Renal cortex interstitium (tissue), 11 donors: ENCODE data around the gene KLHL26. TPM values are rescaled to one million over a fixed set of nuclear protein-coding genes. Genes with fewer than 3 reads are reported as not detected.

ENCODE experiments used
- DNase-seq, 11 donors: peaks; one replicate each; pipeline ENCODE4 v3.0.0-alpha.2; 2013; ENCODE audit warnings: low read depth in 9 of 11, low spot score in 4 of 11; ENCODE audit errors: extremely low read depth in 1 of 11
- polyA plus RNA-seq, 3 donors: library from polyadenylated mRNA; unstranded; fragments of 120-200 nt; gene quantifications; one replicate each; pipeline ENCODE4 v1.2.1, GENCODE V29; 2013; ENCODE audit not compliant: insufficient read length in 3 of 3

The KLHL26 gene
- polyA plus RNA-seq, 3 donors = 4.7 to 11.4 (median 8.2) TPM

DNA sequence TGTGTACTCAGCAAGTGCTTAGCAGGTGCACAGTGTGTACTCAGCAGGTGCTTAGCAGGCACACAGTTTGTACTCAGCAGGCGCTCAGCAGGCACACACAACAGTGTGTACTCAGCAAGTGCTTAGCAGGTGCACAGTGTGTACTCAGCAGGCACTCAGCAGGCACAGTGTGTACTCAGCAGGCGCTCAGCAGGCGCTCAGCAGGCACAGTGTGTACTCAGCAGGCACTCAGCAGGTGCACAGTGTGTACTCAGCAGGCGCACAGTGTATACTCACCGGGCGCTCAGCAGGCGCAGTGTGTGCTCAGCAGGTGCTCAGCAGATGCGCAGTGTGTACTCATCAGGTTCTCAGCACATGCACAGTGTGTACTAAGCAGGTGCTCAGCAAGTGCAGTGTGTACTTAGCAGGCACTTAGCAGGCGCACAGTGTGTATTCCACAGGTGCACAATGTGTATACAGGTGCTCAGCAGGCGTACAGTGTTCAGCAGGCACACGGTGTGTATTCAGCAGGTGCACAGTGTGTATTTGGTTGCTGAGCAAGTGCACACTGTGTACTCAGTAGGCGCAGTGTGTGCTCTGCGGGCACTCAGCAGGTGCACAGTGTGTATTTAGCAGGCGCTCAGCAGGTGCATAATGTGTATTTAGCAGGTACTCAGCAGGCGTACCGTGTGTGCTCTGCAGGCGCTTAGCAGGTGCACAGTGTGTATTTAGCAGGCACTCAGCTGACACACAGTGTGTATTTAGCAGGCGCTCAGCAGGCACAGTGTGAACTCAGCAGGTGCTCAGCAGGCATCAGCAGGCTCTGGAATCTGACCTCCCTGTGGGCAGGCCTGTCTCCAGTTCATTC is 61.7 kb downstream of the KLHL26 start:
- no peak for DNase-seq

DNA sequence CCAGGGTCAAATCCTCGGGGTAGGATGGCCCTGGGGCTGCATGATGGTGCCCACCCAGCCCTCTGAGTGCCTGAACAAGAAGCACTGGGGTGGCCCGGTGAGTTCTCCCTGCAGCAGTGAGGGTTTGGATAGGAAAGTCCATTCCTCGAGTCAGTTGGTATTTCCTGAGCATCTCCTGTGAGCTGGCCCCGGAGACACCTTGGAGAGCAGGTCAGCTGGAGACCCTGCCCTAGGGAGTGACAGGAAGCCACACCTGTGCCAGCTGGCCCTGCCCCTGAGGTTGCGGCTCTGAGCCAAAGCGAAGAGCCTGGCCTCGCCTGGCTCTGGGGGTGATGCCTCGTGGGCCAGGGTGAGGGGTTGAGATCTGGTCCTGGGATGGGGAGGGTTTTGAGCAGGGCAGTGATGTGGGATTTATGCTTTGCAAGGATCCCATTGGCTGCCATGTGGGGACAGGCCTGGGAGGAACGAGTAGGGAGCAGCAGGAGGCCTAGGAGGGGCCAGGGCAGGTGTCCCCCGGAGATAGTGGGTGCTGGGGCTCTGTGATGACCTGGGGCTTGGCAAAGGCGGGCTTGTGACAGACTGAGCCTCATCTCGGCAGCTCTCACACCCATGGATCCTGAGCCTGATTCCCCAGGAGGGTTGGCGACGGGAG is 62.7 kb downstream of the KLHL26 start:
- DNase-seq = no peak

DNA sequence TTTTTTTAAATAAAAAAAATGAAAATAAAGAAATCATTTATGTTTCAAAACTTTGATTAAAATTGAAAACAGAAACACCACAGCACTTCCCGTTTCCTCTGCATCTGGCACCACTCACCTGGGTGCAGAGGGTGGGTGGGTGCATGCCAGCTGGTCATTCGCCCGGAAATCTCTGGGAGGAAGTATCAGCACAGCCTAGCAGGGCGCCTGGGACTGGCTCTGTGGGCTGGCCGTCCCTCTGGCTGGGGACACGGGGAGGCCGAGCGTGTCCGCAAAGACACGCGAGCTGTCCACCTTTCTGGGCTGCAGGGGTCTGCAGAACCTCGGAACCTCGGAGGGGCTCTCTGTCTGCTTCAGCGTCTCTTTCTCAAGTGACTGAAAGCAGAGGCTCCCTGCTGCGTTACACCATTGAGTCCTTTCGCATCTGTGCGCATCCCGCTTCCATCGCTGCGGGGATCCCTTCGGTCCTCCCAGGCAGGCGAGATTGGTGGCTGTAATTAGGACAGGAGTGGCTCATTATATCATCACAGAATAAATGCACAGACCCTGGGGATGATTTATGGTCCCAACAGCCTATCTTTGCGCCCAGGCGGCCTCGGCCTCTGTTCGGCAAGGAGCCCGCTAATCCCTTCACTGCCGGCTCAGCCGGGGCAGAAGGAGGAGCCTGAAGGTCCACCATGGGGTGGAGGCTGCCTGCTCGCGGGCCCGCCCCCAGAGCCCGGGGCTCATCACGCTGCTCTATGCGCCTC is 63.8 kb downstream of the KLHL26 start:
- DNase-seq = peak in 4 of 11 donors; percentile 41 to 57 (median 54)

DNA sequence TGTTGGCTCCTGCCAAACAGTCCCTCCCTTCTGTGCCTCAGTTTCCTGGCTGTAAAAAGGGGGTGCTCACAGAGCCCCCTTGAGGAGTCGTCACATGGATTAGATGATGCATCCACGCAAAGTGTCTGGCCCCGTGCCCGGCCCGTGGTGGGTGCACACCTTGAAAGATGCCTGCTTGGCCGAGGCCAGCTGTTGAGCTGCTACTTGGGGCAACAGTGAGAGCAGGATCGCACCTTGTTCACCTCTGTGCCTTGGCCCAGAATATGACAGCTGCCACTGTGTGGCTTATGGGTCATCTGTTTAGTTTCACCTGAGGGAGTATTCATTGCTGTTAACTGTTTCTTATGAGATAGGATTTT is 64.4 kb downstream of the KLHL26 start:
- no peak for DNase-seq

DNA sequence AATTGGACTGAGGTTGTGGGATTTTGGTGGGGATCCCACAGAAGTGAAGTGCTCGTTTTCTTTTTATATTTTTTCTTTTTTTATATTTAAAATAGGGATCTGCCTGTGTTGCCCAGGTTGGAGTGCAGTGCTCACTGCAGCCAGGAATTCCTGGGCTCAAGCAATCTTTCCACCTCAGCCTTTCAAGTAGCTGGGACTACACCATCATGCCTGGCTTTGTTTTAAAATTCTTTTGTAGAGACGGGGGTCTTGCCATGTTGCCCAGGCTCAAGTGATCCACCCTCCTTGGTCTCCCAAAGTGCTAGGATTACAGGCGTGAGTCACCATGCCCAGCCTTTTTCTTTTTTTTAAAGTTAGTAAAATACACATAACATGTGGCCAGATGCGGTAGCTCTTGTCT is 67.2 kb downstream of the KLHL26 start:
- DNase-seq = no peak

DNA sequence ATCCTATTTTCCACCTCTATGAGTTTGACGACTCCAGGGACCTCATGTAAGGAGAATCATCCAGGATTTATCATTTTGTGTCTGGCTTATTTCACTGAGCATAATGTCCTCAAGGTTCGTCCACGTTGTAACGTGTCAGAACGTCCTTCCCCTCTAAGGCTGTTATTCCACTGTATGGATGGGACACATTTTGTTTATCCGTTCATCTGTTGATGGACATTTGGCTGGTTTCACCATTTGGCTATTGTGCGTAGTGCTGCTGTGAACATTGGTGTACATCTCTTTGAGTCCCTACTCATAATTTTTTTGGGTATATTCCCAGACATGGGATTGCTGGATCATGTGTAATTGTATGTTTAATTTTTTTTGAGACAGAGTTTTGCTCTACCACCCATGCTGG is 68.1 kb downstream of the KLHL26 start:
- no peak for DNase-seq

DNA sequence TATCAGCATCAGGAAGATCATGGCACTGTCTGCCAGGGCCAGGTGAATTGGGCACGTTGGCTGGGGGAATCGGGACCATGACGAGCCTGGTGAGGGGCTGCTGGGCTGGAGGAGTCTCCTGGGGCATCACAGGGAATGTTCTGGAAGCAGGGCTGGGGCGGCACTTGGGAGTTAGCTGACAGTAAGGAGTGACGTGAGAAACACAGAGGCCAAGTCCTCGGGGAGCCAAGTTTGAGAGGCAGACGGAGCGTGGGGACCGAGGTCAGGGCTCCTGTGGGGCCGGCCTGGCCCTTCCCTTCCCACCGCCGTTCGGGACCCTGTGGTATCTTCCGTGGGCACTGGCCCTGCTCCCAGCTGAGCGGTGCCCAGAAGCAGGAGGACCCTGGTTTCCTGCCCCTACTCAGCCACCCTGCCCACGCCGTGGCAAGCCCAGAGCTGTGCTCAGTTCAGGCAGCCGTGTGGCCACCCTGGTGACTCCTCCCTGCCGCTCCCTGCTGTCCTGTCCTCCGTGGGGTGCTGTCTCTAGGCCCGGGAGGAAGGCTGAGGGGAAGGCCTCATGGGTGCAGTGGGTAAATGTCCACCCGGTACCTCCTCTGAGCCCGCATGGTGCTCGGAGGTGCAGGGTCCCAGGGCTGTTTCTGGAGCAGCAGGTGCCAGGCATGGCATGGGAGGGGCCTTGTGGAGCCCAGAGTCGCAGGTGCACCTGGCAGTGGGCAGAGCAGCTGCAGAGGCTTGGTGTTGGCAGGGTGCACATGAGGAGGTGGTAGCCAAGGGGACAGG is 71.8 kb downstream of the KLHL26 start:
- no peak for DNase-seq

DNA sequence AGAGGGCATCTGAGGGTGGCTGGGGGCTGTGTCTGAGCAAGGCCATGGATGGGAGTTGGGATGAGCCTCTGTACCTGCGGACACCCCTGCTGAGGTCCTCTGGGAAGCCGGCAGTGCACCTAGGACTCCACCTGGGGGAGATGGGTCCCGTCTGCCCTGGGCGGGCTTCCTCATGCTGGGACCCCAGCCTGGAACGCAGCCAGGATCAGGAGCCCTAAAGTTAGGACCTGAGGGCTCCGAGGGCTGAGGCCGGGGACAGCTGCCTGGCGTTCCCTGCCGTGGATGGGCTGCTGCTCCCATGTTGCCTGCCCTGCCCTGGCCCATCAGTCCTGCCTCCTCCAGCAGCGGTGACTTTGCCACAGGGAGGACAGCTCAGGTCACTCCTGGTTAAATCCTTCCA is 72.7 kb downstream of the KLHL26 start:
- DNase-seq = no peak

DNA sequence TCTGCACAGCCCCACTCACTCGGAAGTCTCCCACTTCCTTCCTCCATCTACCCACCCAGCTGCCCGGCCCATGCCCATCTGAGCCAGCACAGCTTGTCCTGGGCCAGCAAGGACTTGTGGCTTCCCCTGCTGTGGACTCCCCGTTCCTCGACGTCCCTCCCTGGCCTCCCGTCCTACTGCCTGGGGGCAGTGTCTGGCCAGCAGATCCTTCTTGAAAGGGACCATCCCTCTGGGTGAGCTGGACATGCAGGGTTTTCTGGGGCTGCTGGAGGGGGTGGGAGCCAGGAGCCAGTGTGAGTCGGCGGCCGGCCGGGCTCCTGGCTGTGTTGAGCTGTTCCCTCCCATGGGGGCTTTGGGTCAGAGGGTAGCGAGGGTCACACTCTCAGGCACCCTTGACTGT is 73.4 kb downstream of the KLHL26 start:
- DNase-seq = no peak

DNA sequence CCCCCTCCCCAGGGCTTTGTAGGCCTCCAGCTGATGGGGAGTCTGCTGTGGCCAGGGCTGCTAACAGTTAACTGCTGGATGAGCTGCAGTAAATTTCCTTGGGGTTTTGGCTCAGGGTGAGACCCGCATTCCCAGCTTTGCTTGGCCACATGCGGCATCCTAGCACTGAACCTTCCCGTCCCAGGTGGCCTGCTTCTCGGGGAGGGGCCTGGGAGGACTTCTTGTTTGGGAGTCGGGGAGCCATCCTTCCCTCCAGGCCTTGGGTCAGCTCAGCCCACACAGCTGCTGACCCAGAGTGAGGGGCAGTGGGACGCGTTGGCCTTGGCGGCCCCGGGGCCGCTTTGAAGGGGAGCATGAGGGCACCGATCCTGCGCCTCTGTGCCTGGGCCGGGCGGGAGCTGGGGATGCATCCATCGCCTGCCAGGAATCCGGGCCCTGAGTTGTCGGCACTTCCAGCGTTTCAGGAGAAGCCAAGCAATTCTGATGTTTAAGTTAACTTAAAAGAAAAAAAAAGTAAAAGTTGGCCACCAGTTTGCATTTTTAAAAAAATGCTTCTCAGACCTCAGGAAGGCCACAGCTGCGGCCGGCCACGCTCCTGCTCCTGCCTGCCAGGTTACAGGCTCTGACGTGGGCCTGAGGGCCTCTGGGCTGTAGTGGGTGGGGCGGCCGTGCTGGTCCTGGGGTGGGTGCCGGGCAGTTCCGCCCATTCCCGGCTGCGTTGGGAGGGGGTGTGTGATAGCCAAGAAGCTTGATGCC is 74.3 kb downstream of the KLHL26 start:
- no peak for DNase-seq

DNA sequence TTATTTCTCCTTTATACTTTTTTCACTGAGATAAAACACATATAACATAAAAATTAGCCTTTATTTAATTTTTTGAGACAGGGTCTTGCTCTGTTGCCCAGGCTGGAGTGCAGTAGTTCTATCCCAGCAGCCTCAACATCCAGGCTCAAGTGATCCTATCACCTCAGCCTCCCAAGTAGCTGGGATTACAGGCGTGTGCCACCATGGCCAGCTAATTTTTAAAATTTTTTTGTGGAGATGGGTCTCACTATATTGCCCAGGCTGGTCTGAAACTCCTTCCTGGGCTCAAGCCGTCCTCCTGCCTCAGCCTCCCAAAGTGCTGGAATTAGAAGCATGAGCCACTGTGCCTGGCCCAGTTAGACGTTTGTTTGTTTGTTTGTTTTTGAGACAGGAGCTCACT is 75.1 kb downstream of the KLHL26 start:
- DNase-seq = no peak

DNA sequence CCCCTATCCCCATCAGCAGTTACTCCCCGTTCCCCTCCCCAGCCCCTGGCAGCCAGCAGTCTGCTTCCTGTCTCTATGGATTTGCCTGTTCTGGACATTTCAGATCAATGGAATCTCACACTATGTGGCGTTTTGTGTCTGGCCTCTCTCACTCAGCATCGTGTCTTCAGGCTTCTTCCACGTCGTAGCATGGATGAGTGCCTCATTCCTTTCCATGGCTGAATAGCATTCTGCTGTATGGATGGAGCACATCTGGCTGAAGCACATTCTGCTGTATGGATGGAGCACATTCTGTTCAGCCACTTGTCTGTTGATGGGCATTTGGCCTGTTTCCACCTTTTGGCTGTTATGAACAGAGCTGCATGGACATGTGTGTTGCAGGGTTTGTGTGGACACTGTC is 76.2 kb downstream of the KLHL26 start:
- DNase-seq = no peak

DNA sequence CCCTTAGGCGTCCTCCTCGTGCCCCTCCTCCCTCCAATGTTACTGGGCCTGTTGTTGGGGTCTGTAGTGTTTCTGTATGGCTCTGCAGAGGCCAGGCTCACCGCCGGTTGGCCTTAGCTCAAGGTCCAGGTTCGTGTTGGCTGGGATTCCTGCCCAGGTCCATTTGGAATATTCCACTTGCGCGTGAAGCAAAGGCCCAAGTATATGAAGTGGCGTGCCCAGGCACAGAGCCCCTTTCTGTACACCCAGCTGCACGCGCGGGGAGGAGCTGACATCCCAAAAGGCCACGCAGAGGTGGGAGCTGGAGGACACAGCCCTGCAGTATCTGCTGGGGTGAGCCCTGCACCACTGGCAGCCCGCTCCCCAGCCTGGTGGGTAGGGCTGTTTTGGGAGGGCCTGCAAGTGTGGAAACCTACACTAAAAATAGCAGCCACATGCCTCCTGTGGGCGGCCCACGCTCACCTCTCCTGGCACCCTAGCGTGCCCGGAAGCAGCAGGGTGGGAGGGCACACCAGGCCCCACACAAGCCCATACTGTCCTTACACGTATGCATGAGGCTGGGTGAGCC is 76.8 kb downstream of the KLHL26 start:
- no peak for DNase-seq

DNA sequence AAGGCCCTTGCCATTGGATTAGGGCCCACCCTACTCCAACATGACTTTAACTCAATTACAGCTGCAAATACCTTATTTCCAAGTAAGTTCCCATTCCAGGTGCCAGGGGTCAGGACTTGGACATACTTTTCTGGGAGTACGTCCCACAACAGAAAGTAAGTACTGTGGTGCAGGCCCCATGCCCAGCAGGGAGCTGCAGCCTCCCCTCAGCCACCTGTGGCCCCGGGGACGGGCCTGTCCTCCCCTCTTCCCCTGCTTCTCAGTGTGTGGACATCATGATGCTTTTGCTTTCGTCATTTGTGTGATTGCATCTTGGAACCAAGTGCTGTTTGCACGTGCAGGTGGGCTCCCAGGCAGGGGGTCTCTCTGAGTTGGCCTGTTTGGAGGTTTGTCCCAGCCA is 78.6 kb downstream of the KLHL26 start:
- DNase-seq = no peak

DNA sequence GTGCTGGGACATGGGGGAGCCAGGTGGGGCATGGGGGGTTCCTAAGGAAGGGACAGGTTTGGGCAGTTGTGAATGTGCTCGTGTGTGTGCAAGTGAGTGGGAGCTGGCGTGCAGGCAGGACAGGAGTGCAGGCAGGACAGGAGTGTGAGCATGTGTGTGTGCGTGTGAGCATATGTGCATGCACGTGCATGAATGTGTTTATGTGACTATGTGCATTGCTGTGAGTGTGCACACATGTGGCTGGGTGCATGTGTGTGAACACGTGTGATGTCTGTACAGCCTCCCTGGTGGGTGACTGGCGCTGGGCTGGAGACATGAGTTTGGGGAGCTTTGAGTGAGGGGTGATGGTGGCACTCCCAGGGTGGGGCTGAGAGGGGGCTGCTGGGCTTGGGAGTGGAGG is 80.0 kb downstream of the KLHL26 start:
- DNase-seq = no peak

DNA sequence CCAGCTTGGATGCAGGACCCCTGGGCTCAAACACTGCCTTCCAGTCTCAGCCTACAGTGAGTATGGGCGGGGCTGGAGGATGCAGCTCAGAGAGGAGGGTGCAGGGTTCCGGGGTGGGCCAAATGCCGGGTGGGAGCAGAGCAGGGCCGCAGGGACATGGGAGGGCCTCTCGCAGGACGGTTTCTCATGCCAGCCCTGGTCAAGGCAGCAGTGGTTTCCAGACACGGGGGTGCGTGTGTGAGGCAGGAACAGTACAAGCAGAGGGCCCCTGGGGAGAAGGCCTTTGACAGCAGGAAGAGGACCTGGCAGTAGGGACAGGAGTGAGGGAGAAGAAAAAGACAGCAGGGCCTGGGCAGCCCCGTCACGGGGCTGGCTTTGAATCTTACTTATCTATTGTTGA is 80.8 kb downstream of the KLHL26 start:
- no peak for DNase-seq

DNA sequence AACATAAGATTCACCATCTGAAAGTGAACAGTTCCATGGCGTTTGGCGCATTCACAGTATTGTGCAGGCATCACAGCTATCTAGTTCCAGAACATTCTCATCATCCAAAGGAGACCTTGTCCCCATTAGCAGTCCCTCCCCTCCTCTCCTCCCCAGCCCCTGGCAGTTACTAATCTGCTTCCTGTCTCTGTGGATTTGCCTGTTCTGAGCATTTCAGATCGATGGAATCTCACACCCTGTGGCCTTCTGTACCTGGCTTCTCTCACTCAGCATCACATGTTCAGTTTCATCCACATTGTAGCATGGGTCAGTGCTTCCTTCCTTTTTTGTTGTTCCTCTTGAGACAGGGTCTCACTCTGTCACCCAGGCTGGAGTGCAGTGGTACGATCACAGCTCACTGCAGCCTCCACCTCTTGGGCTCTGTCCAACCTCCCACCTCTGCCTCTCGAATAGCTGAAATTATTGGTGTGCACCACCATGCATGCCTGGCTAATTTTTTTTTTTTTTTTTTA is 81.2 kb downstream of the KLHL26 start:
- DNase-seq = no peak

DNA sequence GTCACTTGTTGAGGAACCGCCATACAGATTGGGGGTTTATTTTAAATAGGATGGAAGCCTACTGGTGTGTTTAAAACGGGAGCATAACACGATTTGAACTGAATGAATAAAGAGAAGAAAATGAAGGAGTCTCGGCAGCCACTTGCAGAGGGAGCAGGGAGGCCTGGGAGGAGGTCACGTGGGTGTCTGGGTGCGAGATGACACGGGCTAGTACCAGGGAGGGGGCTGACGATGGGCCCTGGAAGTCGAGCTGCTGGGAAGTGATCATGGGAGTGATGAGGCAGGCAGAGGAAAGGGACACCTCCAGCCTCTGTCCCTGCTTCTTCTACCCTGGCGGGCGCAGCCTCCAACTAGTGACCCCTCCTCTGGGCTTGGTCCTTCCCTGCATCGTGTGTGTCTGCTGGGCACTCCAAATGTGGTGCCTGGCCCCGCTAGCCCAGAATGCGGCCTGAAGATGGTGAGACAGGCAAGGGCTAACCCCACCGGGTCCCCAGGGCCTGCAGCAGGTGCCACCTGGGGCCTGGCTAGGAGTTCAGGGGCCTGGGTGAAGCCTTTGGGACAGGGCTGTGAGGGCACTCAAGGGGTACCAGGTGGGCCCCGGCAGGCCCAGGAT is 82.1 kb downstream of the KLHL26 start:
- DNase-seq = no peak
